Esophagus muscularis mucosa (tissue), 3 donors: ENCODE results near the gene FAM193B.

ENCODE experiments used
- EP300 ChIP-seq: sonication (generic); formaldehyde crosslinking; IDR thresholded peaks from one replicate; pipeline ENCODE4 v1.6.1; 2017; ENCODE audit warnings: antibody characterized with exemption
- POLR2AphosphoS5 ChIP-seq, 2 donors: sonication (generic); formaldehyde crosslinking; IDR thresholded peaks; one replicate each; pipeline ENCODE4 v1.6.1; 2017; ENCODE audit warnings: antibody characterized with exemption in 2 of 2

DNA sequence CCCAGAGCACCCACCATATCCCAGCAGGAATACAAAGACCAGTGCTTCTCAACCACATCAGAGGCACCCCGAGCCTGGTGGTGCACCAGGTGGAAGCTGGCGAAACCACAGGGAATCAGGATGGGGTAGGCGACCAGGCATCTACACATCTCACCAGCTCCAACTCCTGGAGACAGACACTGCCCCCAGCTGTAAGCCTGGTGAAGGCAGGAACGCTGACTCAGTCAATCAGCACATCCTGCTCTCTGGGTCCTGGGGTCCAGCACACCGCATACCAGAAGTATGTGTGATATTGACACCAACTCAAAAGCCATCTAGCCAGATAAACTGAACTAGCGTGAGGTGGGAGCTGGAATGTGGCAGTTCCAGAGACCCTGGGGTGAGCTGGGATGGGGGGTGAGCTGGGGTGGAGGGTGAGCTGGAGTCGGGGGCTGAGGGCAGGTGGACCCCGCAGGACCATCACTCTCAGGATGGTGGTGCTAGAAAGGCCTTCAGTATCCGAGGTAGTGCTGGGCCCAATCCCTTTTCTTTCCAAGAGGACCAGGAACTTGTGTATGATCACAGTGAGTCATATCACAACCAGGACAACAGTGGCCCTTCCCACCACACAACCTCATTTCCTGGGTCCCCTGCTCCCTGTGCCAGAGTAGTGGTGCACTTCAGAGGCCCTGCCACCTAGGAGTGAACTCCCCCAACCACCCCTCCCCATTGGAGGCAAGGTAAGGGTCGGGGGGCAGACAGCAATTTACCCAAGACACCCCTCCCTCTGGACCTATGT lies 83.4 kb downstream of the FAM193B start:
- no peak for TF ChIP-seq POLR2AphosphoS5 (IDR thresholded peaks at IDR 0.05)
- no peak for TF ChIP-seq EP300
